HG02885 (cell line): ENCODE data around the gene UBE2D4.
A peak's percentile ranks its signal among the peaks of the same experiment; 100 is the strongest.
"Not testable (repeated sequence)": the region's sequence is repeated elsewhere in the genome, so short reads cannot be mapped to it uniquely, and the experiment has no call there.

Source experiments
- ATAC-seq: cut with Tn5 transposase; IDR thresholded peaks from one replicate; pipeline ENCODE4 v1.9.1; 2021; ENCODE audit warnings: mild to moderate bottlenecking; ENCODE audit not compliant: unreplicated experiment, poor library complexity

UBE2D4 gene

GRCh38 chr7:43925984-43926797 lies at the start of gene UBE2D4:
Gene UBE2D4 (plus strand): TSS chr7:43926436. CDS start chr7:43926533, 97 bp downstream.
- ATAC-seq = peak; percentile 89

- no peak for ATAC-seq
These were observed 49.1 kb upstream of the UBE2D4 start for GRCh38 chr7:43876976-43877745.

GRCh38 chr7:43877968-43878864 lies 48.0 kb upstream of the UBE2D4 start:
- ATAC-seq = no peak

GRCh38 chr7:43878867-43879266 lies 47.4 kb upstream of the UBE2D4 start:
- no peak for ATAC-seq

- no peak for ATAC-seq
These were observed 46.8 kb upstream of the UBE2D4 start for GRCh38 chr7:43879477-43879876.

GRCh38 chr7:43880596-43880995 lies 45.6 kb upstream of the UBE2D4 start:
- ATAC-seq = no peak

GRCh38 chr7:43884209-43884608 lies 42.0 kb upstream of the UBE2D4 start:
- no peak for ATAC-seq

- ATAC-seq = no peak
These were observed 41.6 kb upstream of the UBE2D4 start for GRCh38 chr7:43884617-43885016.

- no peak for ATAC-seq
These were observed 37.0 kb upstream of the UBE2D4 start for GRCh38 chr7:43888993-43889945.

GRCh38 chr7:43890468-43890867 lies 35.8 kb upstream of the UBE2D4 start:
- no peak for ATAC-seq

- no peak for ATAC-seq
These were observed 34.9 kb upstream of the UBE2D4 start for GRCh38 chr7:43891069-43891955.

GRCh38 chr7:43895847-43896415 lies 30.3 kb upstream of the UBE2D4 start:
- ATAC-seq = no peak

- ATAC-seq = not testable (repeated sequence)
These were observed 27.7 kb upstream of the UBE2D4 start for GRCh38 chr7:43898571-43898970.

- no peak for ATAC-seq
These were observed 23.6 kb upstream of the UBE2D4 start for GRCh38 chr7:43902542-43903054.

- no peak for ATAC-seq
These were observed 21.6 kb upstream of the UBE2D4 start for GRCh38 chr7:43904533-43905208.

GRCh38 chr7:43905209-43905946 lies 20.9 kb upstream of the UBE2D4 start:
- no peak for ATAC-seq

GRCh38 chr7:43905956-43906330 lies 20.3 kb upstream of the UBE2D4 start:
- peak; percentile 40 for ATAC-seq
